HG03575 (cell line): Measurements from ENCODE around the gene SH3TC1.

Experiments used
- ATAC-seq: cut with Tn5 transposase; IDR thresholded peaks from one replicate; pipeline ENCODE4 v1.9.1; 2021; ENCODE audit not compliant: unreplicated experiment, insufficient number of reproducible peaks, low FRiP score; ENCODE audit errors: extremely low read depth

The SH3TC1 gene

DNA sequence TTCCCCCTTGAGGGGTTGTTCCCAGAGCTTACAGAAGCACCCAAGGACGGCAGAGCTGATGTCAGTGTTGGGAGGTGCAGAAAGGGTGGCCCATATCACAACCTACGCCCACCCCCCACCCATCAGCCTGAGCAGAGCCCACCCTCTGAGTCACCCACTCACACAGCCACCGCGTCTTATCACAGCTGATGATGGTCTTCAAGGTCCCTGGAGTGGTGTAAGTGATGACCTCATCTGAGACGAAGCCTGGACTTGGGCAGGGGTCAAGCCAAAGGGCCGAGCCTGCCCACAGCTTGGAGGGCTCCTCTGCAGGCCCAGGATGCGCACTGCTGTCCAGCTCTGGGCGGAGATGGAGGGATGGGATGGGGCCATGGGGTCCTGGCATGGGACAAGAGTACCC lies 67.4 kb downstream of the SH3TC1 start:
- no peak for ATAC-seq

DNA sequence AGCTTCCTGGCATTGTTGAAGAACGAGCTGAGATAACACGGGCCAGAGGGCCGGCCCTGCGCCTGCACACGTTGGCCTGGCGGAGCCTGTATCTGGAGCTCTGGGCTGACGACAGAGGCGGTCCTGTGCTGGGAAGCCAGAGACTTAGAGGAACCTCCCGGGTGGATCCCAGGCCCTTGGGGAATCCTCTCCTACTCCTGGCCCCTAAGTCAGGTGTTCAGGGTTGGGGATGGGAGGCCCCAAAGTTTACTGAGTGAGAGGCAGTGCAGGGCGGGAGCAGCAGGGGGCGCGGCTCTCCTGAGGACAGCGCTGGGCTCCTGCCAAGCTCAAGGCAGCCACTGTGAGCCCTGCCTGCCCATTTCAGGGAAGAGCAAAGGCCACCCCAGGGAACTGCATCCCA lies 68.0 kb downstream of the SH3TC1 start:
- no peak for ATAC-seq

DNA sequence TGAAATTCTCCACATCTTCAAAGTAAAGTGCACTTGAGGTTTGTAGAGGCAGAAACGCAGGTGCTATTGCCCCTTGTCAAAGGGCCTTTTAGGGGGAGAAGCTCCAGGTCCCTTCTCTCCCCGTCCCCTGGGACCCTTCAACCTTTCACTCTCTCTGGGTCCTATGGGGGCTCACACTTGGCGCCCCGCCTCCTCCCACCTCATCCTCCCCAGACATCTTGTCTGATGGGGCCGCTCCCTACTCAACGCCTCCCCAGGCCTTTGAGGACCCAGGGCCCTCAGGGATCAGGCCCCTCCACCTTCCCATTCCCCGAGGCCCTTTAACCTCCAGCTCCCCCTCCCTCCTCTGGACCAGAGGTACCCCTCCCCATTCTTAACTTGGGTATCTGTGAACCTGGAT lies 69.1 kb downstream of the SH3TC1 start:
- no peak for ATAC-seq

DNA sequence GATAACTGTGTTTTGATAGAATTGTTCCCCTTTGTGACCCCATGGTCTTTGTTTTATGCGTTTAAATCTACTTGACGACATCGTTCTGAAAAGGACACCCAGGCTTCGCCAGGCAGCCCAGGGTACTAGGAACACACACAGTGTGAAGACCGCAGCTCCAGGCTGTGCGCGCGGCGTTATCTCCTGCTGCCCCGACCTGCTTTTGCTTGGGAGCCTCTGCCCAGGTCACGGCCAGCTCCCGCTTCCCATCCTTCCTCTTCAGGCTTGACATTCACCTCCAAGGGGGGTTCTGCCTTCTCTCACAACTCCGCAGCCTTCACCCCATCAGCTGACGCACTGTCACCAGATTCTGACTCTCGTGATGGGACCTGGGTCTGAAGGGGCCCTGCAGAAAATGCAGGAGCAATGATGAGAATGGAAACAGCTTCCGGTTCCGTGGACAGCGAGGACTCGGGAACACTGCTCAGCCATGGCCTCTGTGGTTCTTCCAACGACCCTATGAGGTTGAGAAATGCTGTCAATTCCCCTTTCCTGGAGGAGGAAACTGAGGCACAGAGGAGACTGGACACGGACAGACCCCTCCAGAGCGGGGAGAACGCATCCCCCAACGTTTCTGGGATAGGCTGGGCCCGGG lies 69.9 kb downstream of the SH3TC1 start:
- no peak for ATAC-seq

DNA sequence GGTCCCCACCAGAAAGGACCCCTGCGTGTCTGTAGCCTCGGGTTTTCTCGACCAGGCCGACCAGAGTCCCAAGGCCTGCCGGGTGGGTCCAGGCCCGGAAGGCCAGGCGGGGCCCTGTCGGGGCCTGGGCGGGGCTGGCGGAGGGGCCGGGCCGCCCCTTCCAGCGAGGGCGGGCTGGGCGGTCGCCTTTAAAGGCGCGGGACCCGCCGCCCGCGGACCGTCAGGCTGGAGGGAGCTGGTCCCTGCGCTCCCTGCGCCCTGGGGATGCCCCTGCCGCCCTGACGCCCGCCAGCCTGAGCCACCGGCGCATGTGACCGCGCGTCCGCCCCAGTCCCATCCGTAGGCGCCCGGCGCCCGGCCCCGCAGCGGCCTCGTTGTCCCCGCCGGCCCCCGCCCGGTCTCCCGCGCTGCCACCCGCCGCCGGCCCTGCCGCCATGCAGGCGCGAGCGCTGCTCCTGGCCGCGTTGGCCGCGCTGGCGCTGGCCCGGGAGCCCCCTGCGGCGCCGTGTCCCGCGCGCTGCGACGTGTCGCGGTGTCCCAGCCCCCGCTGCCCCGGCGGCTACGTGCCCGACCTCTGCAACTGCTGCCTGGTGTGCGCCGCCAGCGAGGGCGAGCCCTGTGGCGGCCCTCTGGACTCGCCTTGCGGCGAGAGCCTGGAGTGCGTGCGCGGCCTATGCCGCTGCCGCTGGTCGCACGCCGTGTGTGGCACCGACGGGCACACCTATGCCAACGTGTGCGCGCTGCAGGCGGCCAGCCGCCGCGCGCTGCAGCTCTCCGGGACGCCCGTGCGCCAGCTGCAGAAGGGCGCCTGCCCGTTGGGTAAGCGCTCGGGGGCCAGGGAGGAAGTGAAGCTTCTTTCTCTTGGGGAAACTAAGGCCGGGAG lies 70.7 kb downstream of the SH3TC1 start, which contains the start of gene HTRA3:
HTRA3 (plus strand) TSS at position 220 of the 883 bp plus-strand sequence; CDS start at position 435, 215 bp downstream.
- no peak for ATAC-seq

DNA sequence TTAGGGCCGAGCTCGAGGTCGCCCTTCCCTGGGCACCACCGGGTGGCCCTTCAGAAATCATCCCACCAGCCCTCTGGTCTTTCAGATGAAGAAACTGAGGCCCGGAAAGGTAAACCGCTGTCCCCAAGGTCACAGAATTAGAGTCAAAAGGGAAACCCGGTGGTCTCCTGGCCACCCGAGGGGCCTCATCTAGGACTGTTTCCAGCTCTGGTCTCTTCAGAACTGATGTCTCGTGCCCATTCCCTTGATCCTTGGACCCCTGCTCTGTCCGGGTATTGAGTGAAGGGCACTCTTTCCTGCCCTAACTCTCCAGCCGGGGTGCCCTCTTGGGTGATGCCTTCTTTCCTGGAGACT lies 71.3 kb downstream of the SH3TC1 start:
- ATAC-seq, result no peak

DNA sequence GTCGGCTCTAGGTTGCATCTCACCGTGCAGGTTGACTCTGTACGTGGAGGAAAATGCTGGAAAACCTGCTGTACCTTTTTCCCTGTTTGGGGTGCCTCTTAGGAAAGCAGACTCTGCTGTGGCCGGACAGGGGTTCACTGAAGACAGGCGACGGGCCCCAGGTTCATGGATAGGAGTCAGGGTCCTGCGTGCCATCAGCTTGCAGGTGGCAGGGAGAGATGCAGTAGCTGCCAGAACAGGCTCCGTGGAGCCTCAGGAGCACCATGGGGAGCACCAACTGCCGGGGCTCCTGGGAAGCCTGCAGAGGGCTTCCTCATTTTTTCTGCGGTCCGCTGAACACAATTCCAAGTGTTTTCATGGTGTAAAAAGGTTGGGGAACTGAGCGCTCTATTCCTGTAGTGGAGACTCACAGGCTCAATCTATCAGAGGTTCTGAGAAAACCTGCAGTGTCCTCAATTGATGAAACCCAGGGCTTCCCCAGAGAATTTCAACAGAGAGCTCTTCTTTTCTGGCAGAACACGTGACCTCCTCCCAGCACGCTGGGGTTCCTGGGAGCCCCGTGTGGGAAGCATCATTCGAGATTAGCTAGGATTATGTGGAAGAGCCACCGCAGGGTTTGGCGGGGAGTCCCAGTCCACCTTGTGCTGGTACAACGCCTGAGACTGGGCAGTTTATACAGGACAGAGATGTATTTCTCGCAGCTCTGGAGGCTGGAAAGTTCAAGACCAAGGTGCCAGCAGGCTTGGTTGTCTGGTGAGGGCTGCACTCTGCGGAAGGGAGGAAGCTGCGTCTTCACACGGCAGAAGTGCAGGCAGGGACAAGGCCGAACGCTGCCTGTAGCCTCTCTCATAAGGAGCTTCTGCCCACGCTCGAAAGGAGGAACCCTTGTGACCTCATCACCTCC lies 72.1 kb downstream of the SH3TC1 start:
- no peak for ATAC-seq

DNA sequence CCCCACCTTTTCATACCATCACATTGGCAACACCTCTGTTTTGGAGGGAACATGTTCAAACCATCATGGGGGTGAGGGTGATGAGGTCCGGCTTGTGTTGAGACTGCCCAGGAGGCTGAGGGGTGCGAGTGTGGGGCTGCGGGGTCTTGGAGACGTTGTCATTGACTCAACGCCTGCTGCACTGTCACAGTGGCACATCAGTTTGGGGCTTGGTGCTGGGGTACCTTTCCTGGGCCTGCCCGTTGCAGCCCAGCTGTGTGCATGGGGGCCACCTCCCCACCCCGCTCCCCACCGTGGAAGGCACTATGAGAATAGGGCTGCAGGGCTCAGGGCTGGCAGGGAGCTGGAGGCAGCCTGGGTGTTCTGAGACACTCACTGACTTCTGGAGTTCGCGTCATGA lies 72.7 kb downstream of the SH3TC1 start:
- ATAC-seq, result no peak

DNA sequence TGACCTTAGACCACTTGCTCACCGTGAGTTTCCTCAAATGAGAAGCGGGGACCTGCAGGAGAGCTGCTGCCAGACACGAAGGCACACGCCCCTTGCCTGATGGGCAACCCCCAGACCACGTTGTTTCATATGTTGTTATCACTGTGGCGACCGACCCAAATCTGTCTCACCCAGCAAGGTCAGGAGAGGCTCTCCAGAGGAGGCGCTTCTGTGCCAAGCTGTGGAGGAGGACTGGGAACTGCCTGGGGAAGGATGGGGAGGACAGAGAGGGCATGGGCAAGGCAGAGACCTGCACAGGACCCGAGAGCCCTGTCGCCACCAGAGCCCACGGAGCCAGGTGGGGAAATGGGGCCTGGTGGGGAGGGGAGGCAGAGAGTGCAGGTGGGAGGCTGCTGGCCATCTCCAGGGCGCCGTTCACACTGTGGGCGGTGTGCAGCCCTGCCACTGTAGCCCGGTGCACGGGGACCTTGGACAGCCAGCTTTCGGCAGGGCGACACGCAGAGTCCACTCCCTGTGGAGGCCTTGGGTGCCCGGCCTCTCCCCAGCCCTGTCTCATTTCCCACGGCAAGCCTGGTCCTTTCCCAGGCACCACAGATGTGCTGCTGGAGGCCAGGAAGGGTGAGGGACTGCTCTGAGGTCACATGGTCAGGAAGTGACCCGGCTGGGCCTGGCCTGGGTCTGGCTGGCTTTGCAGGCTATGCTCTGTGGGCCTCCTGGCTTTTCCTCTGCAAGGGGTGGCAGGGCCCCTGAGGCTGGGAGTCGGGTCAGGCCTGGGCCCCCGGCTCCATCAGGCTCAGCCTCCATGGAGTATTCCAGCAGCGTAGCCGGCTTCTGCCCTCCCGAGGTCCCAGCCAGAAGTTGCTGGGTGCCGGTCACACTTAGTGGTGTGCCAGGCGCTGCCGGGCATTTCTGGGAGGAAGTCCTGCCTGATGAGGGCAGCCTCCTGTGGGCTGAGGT lies 73.7 kb downstream of the SH3TC1 start:
- no peak for ATAC-seq

DNA sequence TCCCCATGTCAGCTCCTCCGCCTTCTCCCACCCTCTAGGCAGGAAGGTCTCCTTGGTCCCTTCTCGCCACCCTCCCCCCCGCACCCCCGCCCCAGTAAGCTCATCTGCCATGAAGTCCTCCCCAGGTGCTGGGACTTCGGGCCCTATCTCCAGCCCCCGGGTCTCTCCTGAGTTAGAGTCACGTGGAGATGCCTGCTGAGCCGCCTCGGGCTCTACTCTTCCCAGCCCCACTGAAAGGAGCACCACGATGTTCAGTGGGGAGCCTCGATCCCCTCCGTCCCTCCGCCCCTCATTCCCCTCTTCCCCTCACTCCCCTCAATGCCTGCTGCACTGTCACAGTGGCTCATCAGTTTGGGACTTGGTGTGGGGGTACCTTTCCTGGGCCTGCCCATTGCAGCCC lies 74.4 kb downstream of the SH3TC1 start:
- ATAC-seq, result no peak

DNA sequence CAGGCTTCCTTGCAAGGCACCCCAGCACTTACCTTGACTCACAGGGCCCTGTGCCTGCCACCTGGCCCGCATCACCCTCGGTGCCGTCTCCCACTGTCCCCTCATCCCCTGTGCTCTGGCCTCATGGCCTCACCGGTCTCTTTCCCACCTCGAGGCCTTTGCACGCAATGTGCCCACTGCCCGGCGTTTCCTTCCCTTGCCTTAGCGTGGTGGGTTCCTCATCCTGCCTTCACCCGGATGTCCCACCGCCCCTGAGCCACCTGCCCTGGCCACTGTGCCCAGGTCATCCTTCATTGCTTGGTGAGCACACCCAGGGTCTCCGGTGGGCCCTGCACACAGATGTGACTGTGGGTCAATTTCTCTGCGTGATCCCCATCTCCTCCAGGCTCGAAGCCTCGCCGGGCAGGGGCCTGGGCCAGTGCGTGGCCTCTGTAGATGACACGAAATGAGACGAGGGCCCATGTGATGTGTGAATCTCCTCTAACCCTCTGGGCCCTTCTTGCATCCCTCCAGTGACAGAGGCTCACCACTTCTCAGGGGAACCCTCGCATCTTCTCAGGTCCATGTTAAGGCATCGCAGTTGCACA lies 75.1 kb downstream of the SH3TC1 start:
- ATAC-seq, result no peak

DNA sequence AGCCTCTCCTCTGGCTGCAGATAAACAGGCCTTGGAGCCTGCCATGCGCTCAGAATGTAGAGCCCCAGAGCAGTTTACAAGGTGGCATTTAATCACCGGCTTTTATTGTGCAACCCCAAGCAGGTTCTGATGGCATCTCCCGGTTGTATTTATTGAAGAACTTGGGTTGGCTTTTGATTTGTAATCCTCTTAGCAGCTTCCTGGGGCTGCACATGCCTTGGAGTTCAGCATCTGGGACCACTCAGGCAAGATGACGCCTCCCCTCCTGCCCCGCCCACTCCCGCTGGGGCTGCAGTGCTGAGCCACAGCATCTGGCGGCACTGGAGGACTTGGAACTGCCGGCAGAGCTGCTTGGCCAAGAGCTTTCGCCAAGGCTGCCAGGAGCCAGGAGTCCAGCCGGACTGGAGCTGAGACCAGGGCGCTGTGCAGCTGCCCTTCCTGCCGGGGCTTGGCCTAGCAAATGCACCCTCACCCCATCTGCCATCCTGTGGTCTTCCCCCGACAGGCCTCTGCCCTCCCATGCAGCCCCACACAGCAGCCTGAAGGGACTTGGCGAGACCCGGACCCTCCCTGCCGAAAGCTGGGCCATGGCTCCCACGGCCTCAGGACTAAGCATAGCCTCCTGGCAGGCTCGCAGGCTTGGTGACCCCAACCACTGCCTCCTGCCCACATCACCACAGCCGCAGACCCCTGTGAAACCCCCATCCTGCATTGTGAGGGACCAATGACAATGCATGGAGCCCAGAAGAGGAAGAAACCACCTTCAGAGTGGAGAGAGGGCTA lies 75.9 kb downstream of the SH3TC1 start:
- no peak for ATAC-seq

DNA sequence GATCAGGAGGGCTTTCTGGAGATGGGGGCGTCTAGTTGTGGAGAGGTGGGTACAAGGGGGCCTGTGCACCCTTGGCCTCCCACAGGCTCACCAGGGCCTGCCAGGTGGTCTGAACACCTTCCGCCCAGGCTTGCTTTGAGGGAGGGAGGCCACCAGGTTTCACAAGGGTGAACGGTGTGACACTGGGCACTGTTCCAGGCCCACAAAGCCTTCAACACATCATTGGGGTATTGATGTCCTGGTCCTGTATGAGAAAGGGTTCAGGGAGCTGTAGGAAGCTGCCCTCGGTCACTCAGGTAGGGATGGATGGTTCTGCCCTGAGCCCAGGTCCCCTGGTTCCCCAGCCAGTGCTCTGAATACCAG lies 76.4 kb downstream of the SH3TC1 start:
- no peak for ATAC-seq

DNA sequence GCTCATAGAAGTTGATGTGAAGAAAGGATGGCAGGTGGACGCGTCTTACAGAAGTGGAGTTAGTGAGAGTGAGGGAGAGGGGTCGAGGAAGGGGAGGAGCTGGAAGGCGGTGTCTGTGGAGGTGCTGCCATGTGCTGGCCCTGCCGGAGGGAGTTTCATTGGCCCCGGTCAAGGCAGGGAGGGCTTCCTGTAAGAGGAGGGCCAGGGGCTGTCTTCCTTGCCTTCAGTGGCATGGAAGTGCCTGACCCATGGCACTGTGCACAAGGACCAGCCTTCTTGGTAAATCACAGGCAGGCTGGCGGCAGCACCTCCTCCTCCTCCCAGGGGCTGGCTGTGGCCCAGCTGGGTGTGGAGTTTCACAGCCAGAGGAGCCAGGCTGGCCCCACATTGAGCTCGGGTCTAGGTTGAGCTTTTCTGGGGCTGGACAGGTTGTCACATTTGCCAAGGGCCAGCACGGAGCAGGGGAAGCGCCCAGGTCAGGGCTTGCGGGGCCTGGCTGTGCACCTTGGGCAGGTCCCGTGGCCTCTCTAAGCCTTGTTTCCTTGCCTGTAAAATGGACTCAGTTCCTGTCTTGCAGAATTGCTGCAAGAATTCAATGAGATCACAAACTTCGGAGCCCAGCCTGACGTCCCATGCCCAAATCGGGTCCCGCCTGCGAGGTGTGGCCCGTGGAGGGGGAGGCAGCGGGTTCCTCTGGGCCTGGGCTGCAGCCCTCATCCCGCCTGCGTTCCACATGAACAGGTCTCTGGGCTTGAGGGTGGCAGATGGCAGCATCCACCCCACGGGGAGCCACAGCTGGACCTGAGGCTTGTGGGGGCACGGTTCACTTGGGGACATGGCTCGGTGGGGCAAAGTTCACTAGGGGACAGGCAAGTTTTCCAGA lies 77.5 kb downstream of the SH3TC1 start:
- no peak for ATAC-seq

DNA sequence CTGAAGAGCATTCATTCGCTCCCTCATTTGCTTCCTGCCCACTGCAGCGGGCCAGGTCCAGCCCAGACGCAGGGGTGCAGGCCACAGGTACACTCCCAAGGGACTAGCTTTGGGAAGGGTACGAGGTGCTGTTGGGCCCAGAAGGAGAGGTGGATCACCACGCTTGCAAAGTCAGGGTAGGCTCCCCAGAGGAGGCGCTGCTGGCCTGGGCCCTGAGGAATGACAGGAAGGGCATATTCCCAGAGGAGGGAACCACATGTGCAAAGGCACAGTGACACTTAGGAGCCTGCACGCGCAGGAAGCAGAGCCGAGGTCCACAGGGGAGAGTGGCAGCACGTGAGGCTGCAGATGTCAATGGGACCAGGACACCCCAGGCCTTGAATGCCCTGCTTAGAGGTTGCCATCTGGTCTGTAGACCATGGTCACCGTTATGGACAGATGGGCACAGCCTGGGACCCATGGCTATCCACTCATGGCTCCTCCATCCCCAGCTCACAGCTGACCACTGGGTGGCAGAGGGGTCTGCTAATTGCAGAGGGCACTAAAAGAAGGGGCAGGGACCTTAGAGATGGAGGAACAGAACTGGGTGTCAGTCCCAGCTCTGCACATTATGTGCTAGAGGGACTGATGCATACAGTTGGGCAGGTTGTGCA lies 78.4 kb downstream of the SH3TC1 start:
- ATAC-seq, result no peak

DNA sequence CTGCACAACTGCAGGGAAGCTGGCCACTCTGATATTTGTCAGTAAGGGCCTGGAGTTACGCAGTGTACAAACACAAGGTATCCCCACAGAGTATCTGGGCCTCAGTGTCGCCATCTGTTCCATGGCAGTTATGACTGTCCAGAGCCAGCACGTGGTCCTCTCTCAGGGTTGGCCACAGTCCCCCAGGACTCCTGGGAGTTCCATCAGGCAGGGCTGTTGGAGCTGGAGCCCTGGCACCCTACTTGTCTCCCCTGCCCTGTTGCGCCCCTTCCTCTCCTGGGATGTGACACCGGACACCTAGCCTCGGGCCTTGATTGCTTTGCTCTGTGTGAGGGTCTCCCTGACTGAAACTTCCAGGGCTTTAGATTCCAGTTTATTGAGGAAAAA lies 78.9 kb downstream of the SH3TC1 start:
- no peak for ATAC-seq
